H9 (cell line): ENCODE data around the gene KCNG1. TPM values are rescaled to one million over a fixed set of nuclear protein-coding genes. Genes with fewer than 3 reads are reported as not detected.

ENCODE experiments used
- DNase-seq: peaks from one replicate; pipeline ENCODE4 v3.0.0-alpha.2; 2017
- H2AFZ ChIP-seq: one replicate; pipeline ENCODE4 v1.6.1; 2013; ENCODE audit warnings: mild to moderate bottlenecking, low read length, control low read depth, moderate library complexity
- H2AK5ac ChIP-seq: 2 replicates; pipeline ENCODE4 v1.6.1; 2013; ENCODE audit warnings: low read length, control low read depth, mixed read lengths; ENCODE audit not compliant: insufficient read length
- H2BK120ac ChIP-seq: one replicate; pipeline ENCODE4 v1.6.1; 2013; ENCODE audit warnings: low read depth, mild to moderate bottlenecking, low read length, control low read depth, inconsistent platforms; ENCODE audit not compliant: poor library complexity, severe bottlenecking
- H2BK12ac ChIP-seq: 2 replicates; pipeline ENCODE4 v1.6.1; 2013; ENCODE audit warnings: low read length, control low read depth, mixed read lengths, low read depth; ENCODE audit not compliant: insufficient read length
- H2BK15ac ChIP-seq: 2 replicates; pipeline ENCODE4 v1.6.1; 2013; ENCODE audit warnings: low read depth, low read length, control low read depth
- H2BK20ac ChIP-seq: one replicate; pipeline ENCODE4 v1.6.1; 2013; ENCODE audit warnings: low read depth, mild to moderate bottlenecking, low read length, control low read depth, inconsistent platforms; ENCODE audit not compliant: poor library complexity, severe bottlenecking
- H2BK5ac ChIP-seq: 2 replicates; pipeline ENCODE4 v1.6.1; 2013; ENCODE audit warnings: low read length, control low read depth, mixed read lengths; ENCODE audit not compliant: insufficient read length
- H3K14ac ChIP-seq: 2 replicates; pipeline ENCODE4 v1.6.1; 2013; ENCODE audit warnings: low read length, control low read depth; ENCODE audit not compliant: insufficient read depth
- H3K18ac ChIP-seq: 2 replicates; pipeline ENCODE4 v1.6.1; 2013; ENCODE audit warnings: low read depth, mild to moderate bottlenecking, mixed read lengths, low read length, control low read depth; ENCODE audit not compliant: insufficient read length
- H3K23ac ChIP-seq: 2 replicates; pipeline ENCODE4 v1.6.1; 2013; ENCODE audit warnings: low read length, control low read depth, mixed read lengths, low read depth; ENCODE audit not compliant: insufficient read length
- H3K23me2 ChIP-seq: 2 replicates; pipeline ENCODE4 v1.6.1; 2013; ENCODE audit warnings: low read depth, mild to moderate bottlenecking, mixed read lengths, low read length, control low read depth; ENCODE audit not compliant: insufficient read length, poor library complexity, severe bottlenecking
- H3K27ac ChIP-seq: 2 replicates; pipeline ENCODE4 v1.5.1; 2013; ENCODE audit warnings: low read length, control low read depth, mixed read lengths, low read depth; ENCODE audit not compliant: insufficient read length
- H3K27me3 ChIP-seq: 2 replicates; pipeline ENCODE4 v1.6.1; 2013; ENCODE audit warnings: low read length, control low read depth, inconsistent platforms; ENCODE audit not compliant: insufficient read depth
- H3K4ac ChIP-seq: 2 replicates; pipeline ENCODE4 v1.6.1; 2013; ENCODE audit warnings: low read depth, mild to moderate bottlenecking, control low read depth, inconsistent platforms, low read length, moderate library complexity
- H3K4me1 ChIP-seq: 2 replicates; pipeline ENCODE4 v1.6.1; 2013; ENCODE audit warnings: low read length, control low read depth, inconsistent platforms; ENCODE audit not compliant: insufficient read depth
- H3K4me2 ChIP-seq: 2 replicates; pipeline ENCODE4 v1.6.1; 2013; ENCODE audit warnings: low read length, control low read depth, mixed read lengths; ENCODE audit not compliant: insufficient read length, insufficient read depth
- H3K56ac ChIP-seq: 2 replicates; pipeline ENCODE4 v1.6.1; 2013; ENCODE audit warnings: low read depth, mild to moderate bottlenecking, mixed read lengths, low read length, control low read depth; ENCODE audit not compliant: insufficient read length
- H3K79me1 ChIP-seq: 2 replicates; pipeline ENCODE4 v1.6.1; 2013; ENCODE audit warnings: low read depth, mild to moderate bottlenecking, moderate library complexity, low read length, control low read depth, inconsistent platforms; ENCODE audit not compliant: insufficient read depth, poor library complexity, severe bottlenecking
- H3K79me2 ChIP-seq: 2 replicates; pipeline ENCODE4 v1.6.1; 2013; ENCODE audit warnings: low read length, control low read depth, inconsistent platforms; ENCODE audit not compliant: insufficient read depth
- H3K9ac ChIP-seq: 2 replicates; pipeline ENCODE4 v1.6.1; 2013; ENCODE audit warnings: low read length, control low read depth, mixed read lengths; ENCODE audit not compliant: insufficient read length; ENCODE audit errors: extremely low read depth
- H3K9me3 ChIP-seq: one replicate; pipeline ENCODE4 v1.6.1; 2013; ENCODE audit warnings: low read depth, low read length, inconsistent platforms; ENCODE audit not compliant: control insufficient read depth
- H3T11ph ChIP-seq: one replicate; pipeline ENCODE4 v1.6.1; 2013; ENCODE audit warnings: mild to moderate bottlenecking, low read length, control low read depth, inconsistent platforms
- H4K20me1 ChIP-seq: one replicate; pipeline ENCODE4 v1.6.1; 2013; ENCODE audit not compliant: control insufficient read depth, insufficient read length, insufficient read depth
- H4K5ac ChIP-seq: 2 replicates; pipeline ENCODE4 v1.6.1; 2013; ENCODE audit warnings: low read depth, mild to moderate bottlenecking, mixed read lengths, low read length, control low read depth; ENCODE audit not compliant: insufficient read length
- H4K8ac ChIP-seq: replicated peaks from 2 replicates; pipeline ENCODE4 v1.6.1; 2013; ENCODE audit warnings: low read length, control low read depth, mixed read lengths, low read depth; ENCODE audit not compliant: insufficient read length
- H4K91ac ChIP-seq: 2 replicates; pipeline ENCODE4 v1.6.1; 2013; ENCODE audit warnings: low read depth, mild to moderate bottlenecking, moderate library complexity, mixed read lengths, low read length, control low read depth; ENCODE audit not compliant: insufficient read length
- H3K27ac Mint-ChIP-seq, 3 experiments: 2 replicates in 2 of 3; 3 replicates in 1 of 3; pipeline ENCODE4 v1.8.0; 2020 to 2021; ENCODE audit warnings: mixed read lengths in 3 of 3, mild to moderate bottlenecking in 1 of 3, moderate library complexity in 1 of 3
- H3K27me3 Mint-ChIP-seq: 2 replicates; pipeline ENCODE4 v1.8.0; 2021; ENCODE audit warnings: low read depth, mild to moderate bottlenecking, moderate library complexity, mixed read lengths
- H3K36me3 Mint-ChIP-seq, 3 experiments: 2 replicates in 2 of 3; 3 replicates in 1 of 3; pipeline ENCODE4 v1.8.0; 2020 to 2021; ENCODE audit warnings: low read depth in 3 of 3, mixed read lengths in 3 of 3; ENCODE audit not compliant: insufficient read depth in 1 of 3
- H3K4me1 Mint-ChIP-seq, 2 experiments: 2 replicates each; pipeline ENCODE4 v1.8.0; 2020; ENCODE audit warnings: mixed read lengths in 2 of 2
- H3K4me3 Mint-ChIP-seq, 2 experiments: 2 replicates in 1 of 2; 3 replicates in 1 of 2; pipeline ENCODE4 v1.8.0; 2020 to 2021; ENCODE audit warnings: mild to moderate bottlenecking in 2 of 2, mixed read lengths in 2 of 2, moderate library complexity in 1 of 2
- H3K9me3 Mint-ChIP-seq, 2 experiments: 2 replicates in 1 of 2; 3 replicates in 1 of 2; pipeline ENCODE4 v1.8.0; 2020; ENCODE audit warnings: mild to moderate bottlenecking in 2 of 2, mixed read lengths in 2 of 2, moderate library complexity in 1 of 2
- CTCF ChIP-seq: fragments of 200-600 bp; sonication (generic); conservative IDR thresholded peaks from 3 replicates; pipeline ENCODE4 v1.8.0; 2021; ENCODE audit warnings: antibody characterized with exemption, mild to moderate bottlenecking
- WGBS: extraction: QIAGEN DNeasy Blood & Tissue Kit; methylation state at CpG from one replicate; pipeline ENCODE4 v1.1.7; 2013; ENCODE audit warnings: missing lambda C conversion rate, low lambda C conversion rate, mixed read lengths; ENCODE audit not compliant: insufficient read length; ENCODE audit errors: extremely low coverage; 5-methylcytosine and 5-hydroxymethylcytosine counted together
- total RNA-seq: library from RNA; stranded (reverse); gene quantifications from 2 replicates; pipeline ENCODE4 v1.2.1, GENCODE V29; 2021

Gene KCNG1
- total RNA-seq, 1 experiment from 2014 or later: 13.2 TPM

GRCh38 chr20:50992336-50992732 is 30.6 kb downstream of the KCNG1 start:
- no CpG with 5 or more reads among the region's 4 CpGs for WGBS
- peak; percentile 73 for DNase-seq
- H3K27ac ChIP-seq: peak overlapping the region; percentile 40
- H2AFZ ChIP-seq: no peak overlapping the region
- H3K4me1 ChIP-seq: no peaks in the 10 kb centered on the region
- H3K9me3 Mint-ChIP-seq: peaks cover 0 to 4% of the 10 kb centered on the region in 2 experiments; a peak in 1 of 5 replicates
- peaks cover 34 to 44% of the 10 kb centered on the region in 2 experiments for H3K4me1 Mint-ChIP-seq
- H4K20me1 ChIP-seq: no peaks in the 10 kb centered on the region
- no peak overlapping the region for H2AK5ac ChIP-seq
- H3K18ac ChIP-seq: peak overlapping the region; percentile 13
- no peak overlapping the region for H3K9ac ChIP-seq
- no peak for TF ChIP-seq CTCF
- H3K23ac ChIP-seq: no peak overlapping the region
- H3K14ac ChIP-seq: no peak overlapping the region
- H3K4me3 Mint-ChIP-seq: peak overlapping the region; percentile 51 to 53
- no peak overlapping the region for H4K8ac ChIP-seq
- H4K91ac ChIP-seq: no peak overlapping the region
- H3K79me2 ChIP-seq: no peaks in the 10 kb centered on the region
- H3K4me2 ChIP-seq: peak overlapping the region; percentile 8
- H3K4ac ChIP-seq: no peak overlapping the region
- H3K9me3 ChIP-seq: no peaks in the 10 kb centered on the region
- no peaks in the 10 kb centered on the region for H3K27me3 ChIP-seq
- no peak overlapping the region for H3K56ac ChIP-seq
- peaks cover 14% of the 10 kb centered on the region for H3K27me3 Mint-ChIP-seq
- H3K23me2 ChIP-seq: no peaks in the 10 kb centered on the region
- H3K27ac Mint-ChIP-seq: peak overlapping the region; percentile 95 to 99 (median 98)
- H3K79me1 ChIP-seq: no peaks in the 10 kb centered on the region
- no peak overlapping the region for H2BK12ac ChIP-seq
- no peak overlapping the region for H2BK20ac ChIP-seq
- no peak overlapping the region for H2BK15ac ChIP-seq
- no peak overlapping the region for H2BK120ac ChIP-seq
- no peak overlapping the region for H3T11ph ChIP-seq
- no peaks in the 10 kb centered on the region for H3K36me3 Mint-ChIP-seq
- no peak overlapping the region for H2BK5ac ChIP-seq
- no peak overlapping the region for H4K5ac ChIP-seq
